Immature natural killer cell (primary cell): ENCODE data around the gene BTF3L4. TPM values are rescaled to one million over a fixed set of nuclear protein-coding genes. Genes with fewer than 3 reads are reported as not detected.
"Not testable (repeated sequence)": the region's sequence is repeated elsewhere in the genome, so short reads cannot be mapped to it uniquely, and the experiment has no call there.

Source experiments
- DNase-seq, 3 donors: peaks; one replicate each; pipeline ENCODE4 v3.0.0; 2022; ENCODE audit warnings: mixed read lengths in 1 of 3
- H3K27ac Mint-ChIP-seq, 6 donors: one replicate each; pipeline ENCODE4 v1.8.0; 2020; ENCODE audit warnings: mixed read lengths in 6 of 6, mild to moderate bottlenecking in 5 of 6, inconsistent platforms in 4 of 6, moderate library complexity in 3 of 6
- H3K27me3 Mint-ChIP-seq, 3 donors: one replicate each; pipeline ENCODE4 v1.8.0; 2020 to 2021; ENCODE audit warnings: low read depth in 3 of 3, mild to moderate bottlenecking in 3 of 3, mixed read lengths in 3 of 3, moderate library complexity in 3 of 3, inconsistent platforms in 1 of 3
- H3K36me3 Mint-ChIP-seq, 3 donors: one replicate each; pipeline ENCODE4 v1.8.0; 2020; ENCODE audit warnings: mixed read lengths in 3 of 3, inconsistent platforms in 2 of 3, mild to moderate bottlenecking in 2 of 3
- H3K4me1 Mint-ChIP-seq, 2 donors: one replicate each; pipeline ENCODE4 v1.8.0; 2020; ENCODE audit warnings: inconsistent platforms in 2 of 2, mild to moderate bottlenecking in 2 of 2, mixed read lengths in 2 of 2, moderate library complexity in 1 of 2
- H3K4me3 Mint-ChIP-seq, 5 donors: one replicate each; pipeline ENCODE4 v1.8.0; 2020; ENCODE audit warnings: mild to moderate bottlenecking in 5 of 5, mixed read lengths in 5 of 5, inconsistent platforms in 3 of 5, moderate library complexity in 3 of 5
- H3K9me3 Mint-ChIP-seq, 6 donors: one replicate each; pipeline ENCODE4 v1.8.0; 2020; ENCODE audit warnings: mild to moderate bottlenecking in 6 of 6, mixed read lengths in 6 of 6, inconsistent platforms in 4 of 6, moderate library complexity in 3 of 6
- polyA plus RNA-seq, 3 donors: library from polyadenylated mRNA; unstranded; fragments of 300-500 nt; fragmentation: Illumina TruSeq; gene quantifications; one replicate each; pipeline ENCODE4 v1.2.3, GENCODE V29; 2021

BTF3L4 gene
- polyA plus RNA-seq: 10 to 100 TPM; 52.6 to 70.0 (median 58.7) TPM

GRCh38 chr1:52056163-52056936 is at the start of gene BTF3L4:
Gene BTF3L4 (plus strand): TSS chr1:52056295. CDS start chr1:52059848, 3,553 bp downstream.
- DNase-seq: peak; percentile 85 to 86 (median 85)
- Mint-ChIP-seq H3K27ac (peak within 1 kb of the TSS; percentile 93 to 99 (median 96)), H3K36me3 (peaks cover 4 to 12% (median 8%) of the 10 kb centered on the region in 3 donors), H3K9me3 (no peaks in the 10 kb centered on the region), H3K27me3 (peaks cover 8 to 24% (median 8%) of the 10 kb centered on the region in 3 donors), H3K4me1 (peaks cover 47 to 71% of the 10 kb centered on the region in 2 donors), H3K4me3 (peak within 1 kb of the TSS; percentile 92 to 99 (median 95))

- DNase-seq: no peak
- H3K27ac Mint-ChIP-seq: no peak overlapping the region
- H3K4me3 Mint-ChIP-seq: no peak overlapping the region
- H3K4me1 Mint-ChIP-seq: no peaks in the 10 kb centered on the region
- H3K36me3 Mint-ChIP-seq: no peaks in the 10 kb centered on the region
- peaks cover 5 to 10% (median 8%) of the 10 kb centered on the region in 3 donors for H3K27me3 Mint-ChIP-seq
- no peaks in the 10 kb centered on the region for H3K9me3 Mint-ChIP-seq
Observed at GRCh38 chr1:52007215-52008002, 48.7 kb upstream of the BTF3L4 start.

- H3K4me1 Mint-ChIP-seq: no peaks in the 10 kb centered on the region
- no peaks in the 10 kb centered on the region for H3K9me3 Mint-ChIP-seq
- H3K27me3 Mint-ChIP-seq: peaks cover 5 to 10% (median 8%) of the 10 kb centered on the region in 3 donors
- DNase-seq: no peak
- no peak overlapping the region for H3K27ac Mint-ChIP-seq
- no peak overlapping the region for H3K4me3 Mint-ChIP-seq
- no peaks in the 10 kb centered on the region for H3K36me3 Mint-ChIP-seq
Observed at GRCh38 chr1:52008071-52008809, 47.9 kb upstream of the BTF3L4 start.

- peaks cover 27 to 50% (median 42%) of the 10 kb centered on the region in 3 donors for H3K36me3 Mint-ChIP-seq
- no peak overlapping the region for H3K4me3 Mint-ChIP-seq
- H3K27ac Mint-ChIP-seq: no peak overlapping the region
Observed at GRCh38 chr1:52022133-52022532, 34.0 kb upstream of the BTF3L4 start.

GRCh38 chr1:52026278-52026677 is 29.8 kb upstream of the BTF3L4 start:
- DNase-seq: no peak
- peaks cover 0 to 1% (median 0%) of the 10 kb centered on the region in 3 donors for H3K27me3 Mint-ChIP-seq
- no peak overlapping the region for H3K4me3 Mint-ChIP-seq
- peaks cover 18 to 50% (median 28%) of the 10 kb centered on the region in 3 donors for H3K36me3 Mint-ChIP-seq
- no peaks in the 10 kb centered on the region for H3K9me3 Mint-ChIP-seq
- H3K27ac Mint-ChIP-seq: no peak overlapping the region
- peaks cover 8 to 12% of the 10 kb centered on the region in 2 donors for H3K4me1 Mint-ChIP-seq

More at GRCh38 chr1:52022133-52022532, 34.0 kb upstream of the BTF3L4 start:
- Mint-ChIP-seq H3K4me1 (no peaks in the 10 kb centered on the region), H3K27me3 (peaks cover 0 to 1% (median 1%) of the 10 kb centered on the region in 3 donors), H3K9me3 (no peaks in the 10 kb centered on the region)
- no peak for DNase-seq

GRCh38 chr1:52028328-52028727 is 27.8 kb upstream of the BTF3L4 start:
- Mint-ChIP-seq H3K4me1 (peaks cover 25 to 32% of the 10 kb centered on the region in 2 donors), H3K4me3 (no peak overlapping the region), H3K9me3 (no peaks in the 10 kb centered on the region), H3K27me3 (peaks cover 0 to 2% (median 0%) of the 10 kb centered on the region in 3 donors), H3K36me3 (peaks cover 9 to 36% (median 19%) of the 10 kb centered on the region in 3 donors), H3K27ac (no peak overlapping the region)
- DNase-seq: no peak

- Mint-ChIP-seq H3K36me3 (peaks cover 8 to 31% (median 17%) of the 10 kb centered on the region in 3 donors), H3K4me1 (peaks cover 29 to 37% of the 10 kb centered on the region in 2 donors)
- DNase-seq, H3K4me3 Mint-ChIP-seq, H3K27ac Mint-ChIP-seq, H3K27me3 Mint-ChIP-seq, H3K9me3 Mint-ChIP-seq: not testable (repeated sequence)
Observed at GRCh38 chr1:52028839-52029238, 27.3 kb upstream of the BTF3L4 start.

GRCh38 chr1:52032124-52032784 is 23.8 kb upstream of the BTF3L4 start:
- H3K27me3 Mint-ChIP-seq: peaks cover 2 to 7% (median 6%) of the 10 kb centered on the region in 3 donors
- H3K27ac Mint-ChIP-seq: peak overlapping the region; percentile 90 to 97 (median 95)
- H3K4me3 Mint-ChIP-seq: peak overlapping the region; percentile 92 to 95 (median 94)
- DNase-seq: peak in 1 of 3 donors; percentile 2
- peaks cover 33 to 42% of the 10 kb centered on the region in 2 donors for H3K4me1 Mint-ChIP-seq
- H3K9me3 Mint-ChIP-seq: no peaks in the 10 kb centered on the region
- peaks cover 0 to 18% (median 12%) of the 10 kb centered on the region in 3 donors for H3K36me3 Mint-ChIP-seq

GRCh38 chr1:52032785-52033131 is 23.3 kb upstream of the BTF3L4 start:
- peaks cover 33 to 42% of the 10 kb centered on the region in 2 donors for H3K4me1 Mint-ChIP-seq
- peaks cover 0 to 18% (median 9%) of the 10 kb centered on the region in 3 donors for H3K36me3 Mint-ChIP-seq
- DNase-seq: peak in 2 of 3 donors; percentile 17
- H3K9me3 Mint-ChIP-seq: no peaks in the 10 kb centered on the region
- H3K27me3 Mint-ChIP-seq: peaks cover 2 to 7% (median 6%) of the 10 kb centered on the region in 3 donors
- peak overlapping the region; percentile 92 to 95 (median 94) for H3K4me3 Mint-ChIP-seq
- peak overlapping the region; percentile 90 to 97 (median 95) for H3K27ac Mint-ChIP-seq

- H3K9me3 Mint-ChIP-seq: no peaks in the 10 kb centered on the region
- peaks cover 0 to 20% (median 12%) of the 10 kb centered on the region in 3 donors for H3K36me3 Mint-ChIP-seq
- peak; percentile 87 to 91 (median 90) for DNase-seq
- peaks cover 2 to 7% (median 6%) of the 10 kb centered on the region in 3 donors for H3K27me3 Mint-ChIP-seq
- H3K4me1 Mint-ChIP-seq: peaks cover 33 to 42% of the 10 kb centered on the region in 2 donors
- peak within 1 kb of the TSS; percentile 92 to 95 (median 94) for H3K4me3 Mint-ChIP-seq
- peak within 1 kb of the TSS; percentile 90 to 97 (median 95) for H3K27ac Mint-ChIP-seq
Observed at GRCh38 chr1:52033190-52034049, 22.7 kb upstream of the BTF3L4 start, which contains the start of gene KTI12. Gene KTI12 (minus strand): TSS chr1:52033810. CDS start chr1:52033761, 49 bp downstream.

GRCh38 chr1:52034050-52034384 is 22.1 kb upstream of the BTF3L4 start:
- Mint-ChIP-seq H3K9me3 (no peaks in the 10 kb centered on the region), H3K36me3 (peaks cover 0 to 23% (median 12%) of the 10 kb centered on the region in 3 donors), H3K4me1 (peaks cover 33 to 42% of the 10 kb centered on the region in 2 donors), H3K4me3 (peak overlapping the region; percentile 92 to 95 (median 94)), H3K27ac (peak overlapping the region; percentile 90 to 97 (median 95)), H3K27me3 (peaks cover 2 to 8% (median 7%) of the 10 kb centered on the region in 3 donors)
- DNase-seq: no peak

- no peak overlapping the region for H3K4me3 Mint-ChIP-seq
- peaks cover 2 to 8% (median 7%) of the 10 kb centered on the region in 3 donors for H3K27me3 Mint-ChIP-seq
- peaks cover 13 to 19% of the 10 kb centered on the region in 2 donors for H3K4me1 Mint-ChIP-seq
- no peak for DNase-seq
- H3K9me3 Mint-ChIP-seq: no peaks in the 10 kb centered on the region
- H3K36me3 Mint-ChIP-seq: peaks cover 4 to 24% (median 8%) of the 10 kb centered on the region in 3 donors
- no peak overlapping the region for H3K27ac Mint-ChIP-seq
Observed at GRCh38 chr1:52037402-52037814, 18.7 kb upstream of the BTF3L4 start.
